Tibial nerve (tissue), 3 donors: Measurements from ENCODE around the gene BCL2.

ENCODE experiments used
- POLR2A ChIP-seq, 2 donors: fragments of 450-650 bp; IDR thresholded peaks; one replicate each; pipeline ENCODE4 v1.6.1; 2017; ENCODE audit warnings: antibody characterized with exemption in 2 of 2, mild to moderate bottlenecking in 2 of 2, moderate library complexity in 2 of 2
- TF ChIP-seq, protein P1 (sequence below), 5 experiments: fragments of 200-600 bp in 3 of 5; fragments of 450-650 bp in 2 of 5; sonication (generic) in 3 of 5; IDR thresholded peaks; one replicate each; pipeline ENCODE4 v1.5.1; 2016 to 2019; ENCODE audit warnings: antibody characterized with exemption in 5 of 5, mild to moderate bottlenecking in 3 of 5, moderate library complexity in 2 of 5

DNA sequence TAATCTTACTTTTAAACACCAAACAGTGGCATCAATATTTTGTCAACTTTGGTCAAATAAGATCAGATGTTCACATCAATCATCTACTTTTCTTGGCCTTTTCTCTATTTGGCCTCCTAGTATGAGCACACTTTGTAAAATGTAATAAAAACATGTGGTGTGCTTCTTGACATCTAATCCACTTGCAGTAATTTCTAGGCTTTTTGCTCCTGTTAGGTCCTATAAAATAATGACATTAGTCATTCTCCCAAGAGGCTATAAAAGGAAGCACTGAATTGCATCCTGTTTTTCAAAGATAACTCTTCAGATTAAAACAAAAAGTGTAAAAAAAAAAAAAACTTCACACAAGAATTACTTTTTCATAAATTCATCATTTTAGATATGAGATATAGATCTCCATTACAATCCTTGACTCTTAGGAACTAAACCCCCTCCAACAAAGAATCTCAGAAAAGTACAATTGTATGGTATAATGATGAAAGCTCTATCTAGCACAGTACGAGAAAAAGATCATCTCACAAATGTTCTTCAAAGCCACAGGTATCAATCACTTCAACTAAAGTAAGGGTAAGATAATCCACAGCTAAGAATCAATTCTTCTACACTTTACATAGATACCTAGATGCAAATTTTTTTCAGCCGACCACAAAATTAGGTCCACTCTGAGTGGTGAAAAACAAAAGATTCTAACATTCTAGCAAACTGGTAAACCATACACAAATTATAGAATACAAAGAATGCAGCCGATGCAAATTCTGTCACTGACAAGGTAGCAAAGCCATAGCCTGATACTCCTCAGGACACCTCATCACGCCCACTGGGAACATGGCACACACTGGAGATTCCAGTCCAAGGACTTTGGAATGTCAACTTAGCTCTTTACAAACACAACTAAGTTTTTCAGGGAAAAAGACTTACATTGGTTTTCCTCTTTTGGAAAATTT is 2.7 kb downstream of the BCL2 start:
- TF ChIP-seq, protein P1, sequence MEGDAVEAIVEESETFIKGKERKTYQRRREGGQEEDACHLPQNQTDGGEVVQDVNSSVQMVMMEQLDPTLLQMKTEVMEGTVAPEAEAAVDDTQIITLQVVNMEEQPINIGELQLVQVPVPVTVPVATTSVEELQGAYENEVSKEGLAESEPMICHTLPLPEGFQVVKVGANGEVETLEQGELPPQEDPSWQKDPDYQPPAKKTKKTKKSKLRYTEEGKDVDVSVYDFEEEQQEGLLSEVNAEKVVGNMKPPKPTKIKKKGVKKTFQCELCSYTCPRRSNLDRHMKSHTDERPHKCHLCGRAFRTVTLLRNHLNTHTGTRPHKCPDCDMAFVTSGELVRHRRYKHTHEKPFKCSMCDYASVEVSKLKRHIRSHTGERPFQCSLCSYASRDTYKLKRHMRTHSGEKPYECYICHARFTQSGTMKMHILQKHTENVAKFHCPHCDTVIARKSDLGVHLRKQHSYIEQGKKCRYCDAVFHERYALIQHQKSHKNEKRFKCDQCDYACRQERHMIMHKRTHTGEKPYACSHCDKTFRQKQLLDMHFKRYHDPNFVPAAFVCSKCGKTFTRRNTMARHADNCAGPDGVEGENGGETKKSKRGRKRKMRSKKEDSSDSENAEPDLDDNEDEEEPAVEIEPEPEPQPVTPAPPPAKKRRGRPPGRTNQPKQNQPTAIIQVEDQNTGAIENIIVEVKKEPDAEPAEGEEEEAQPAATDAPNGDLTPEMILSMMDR (IDR thresholded peaks at IDR 0.05), result no peak
- no peak for TF ChIP-seq POLR2A (IDR thresholded peaks at IDR 0.05)
